ENCODE measurements around the gene CCDC78. TPM values are rescaled to one million over a fixed set of nuclear protein-coding genes. Genes with fewer than 3 reads are reported as not detected.

CCDC78 gene
- total and polyA plus RNA-seq, 2 donors (not counting 3 experiments of a cell fraction or from before 2014, with no cell fraction given), result 0.50 to 1.3 TPM

DNA sequence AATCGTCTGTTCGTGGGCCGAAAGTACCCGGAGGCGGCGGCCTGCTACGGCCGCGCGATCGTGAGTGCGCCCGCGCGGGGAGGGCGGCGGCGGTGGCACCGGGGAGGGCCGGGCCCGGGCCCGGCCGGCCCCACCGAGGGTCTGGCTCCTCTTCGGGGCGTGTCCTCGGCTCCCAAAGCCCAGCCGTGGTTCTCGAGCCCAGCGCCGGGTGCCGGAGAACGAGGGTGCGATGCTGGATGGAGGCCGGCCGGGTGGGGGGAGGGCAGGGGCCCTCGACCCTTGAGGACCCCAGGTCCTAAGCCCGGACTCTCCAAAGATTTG lies 45.7 kb downstream of the CCDC78 start:
- CTCF ChIA-PET, result interaction anchor here (0.7 to 1.8 kb wide), 5 partner anchors 12 to 101 kb away, joined by 3 to 5 read pairs (median 4); no protein-coding TSS in a partner anchor
- FAIRE-seq, result no peak
- intact Hi-C loops (cut with micrococcal nuclease), result no loop called here
- H2AFZ ChIP-seq (ENCODE audit: low read depth, low read length), result no peak overlapping the region
- H3K9me3 ChIP-seq (replicated peaks; ENCODE audit: control insufficient read depth, insufficient read depth, low read length), result no peaks in the 10 kb centered on the region
- DNase-seq (ENCODE audit: low read depth, low spot score), result no peak
- POLR2A ChIA-PET, result interaction anchor here (0.9 kb wide), 1 partner anchor 10 kb away, joined by 5 read pairs; the partner anchor contains the start of gene WDR24
- no peaks in the 10 kb centered on the region for H3K9me1 ChIP-seq (replicated peaks; ENCODE audit: control insufficient read depth, extremely low read depth, insufficient read depth, low read length)
- no peaks in the 10 kb centered on the region for H4K20me1 ChIP-seq (replicated peaks; ENCODE audit: control insufficient read depth, extremely low read depth, insufficient read depth, low read length)
- peak overlapping the region; percentile 31 for H3K27ac ChIP-seq (ENCODE audit: insufficient read depth, low read depth, low read length)
- BruUV-seq (replicated peaks), result no TSS peak
- TF ChIP-seq POLR2A (IDR thresholded peaks at IDR 0.05; ENCODE audit: low read depth, low read length) (peak; percentile 6), JUN (IDR thresholded peaks at IDR 0.05; ENCODE audit: borderline replicate concordance, insufficient read depth, insufficient read length, low read depth) (no peak)
- peak overlapping the region; percentile 68 to 83 (median 71) for H3K4me3 ChIP-seq (replicated peaks in 1 of 3; ENCODE audit: insufficient read depth in 1 of 3, low read depth in 1 of 3, low read length in 3 of 3)
- peaks cover 20% of the 10 kb centered on the region for H3K4me1 ChIP-seq (ENCODE audit: control insufficient read depth, extremely low read depth, insufficient read depth, low read length)
- H3K9ac ChIP-seq (replicated peaks; ENCODE audit: extremely low read depth, insufficient read depth, low read length), result peak overlapping the region; percentile 49
- peaks cover 7 to 14% of the 10 kb centered on the region in 2 experiments for H3K36me3 ChIP-seq (ENCODE audit: control insufficient read depth in 2 of 2, extremely low read depth in 1 of 2, insufficient read depth in 2 of 2, low read length in 2 of 2)
- no peaks in the 10 kb centered on the region for H3K27me3 ChIP-seq (ENCODE audit: control insufficient read depth in 2 of 2, insufficient read depth in 2 of 2, low read length in 2 of 2)
- peak overlapping the region; percentile 66 for H3K4me2 ChIP-seq (ENCODE audit: insufficient read depth, low read length)
- dilution Hi-C loops (cut with MboI; ENCODE audit: extremely low pct_ligation_motif_present, low sequenced_read_pairs), result no loop called here
- peaks cover 31% of the 10 kb centered on the region for H3K79me2 ChIP-seq (ENCODE audit: control insufficient read depth, insufficient read depth, low read length)

DNA sequence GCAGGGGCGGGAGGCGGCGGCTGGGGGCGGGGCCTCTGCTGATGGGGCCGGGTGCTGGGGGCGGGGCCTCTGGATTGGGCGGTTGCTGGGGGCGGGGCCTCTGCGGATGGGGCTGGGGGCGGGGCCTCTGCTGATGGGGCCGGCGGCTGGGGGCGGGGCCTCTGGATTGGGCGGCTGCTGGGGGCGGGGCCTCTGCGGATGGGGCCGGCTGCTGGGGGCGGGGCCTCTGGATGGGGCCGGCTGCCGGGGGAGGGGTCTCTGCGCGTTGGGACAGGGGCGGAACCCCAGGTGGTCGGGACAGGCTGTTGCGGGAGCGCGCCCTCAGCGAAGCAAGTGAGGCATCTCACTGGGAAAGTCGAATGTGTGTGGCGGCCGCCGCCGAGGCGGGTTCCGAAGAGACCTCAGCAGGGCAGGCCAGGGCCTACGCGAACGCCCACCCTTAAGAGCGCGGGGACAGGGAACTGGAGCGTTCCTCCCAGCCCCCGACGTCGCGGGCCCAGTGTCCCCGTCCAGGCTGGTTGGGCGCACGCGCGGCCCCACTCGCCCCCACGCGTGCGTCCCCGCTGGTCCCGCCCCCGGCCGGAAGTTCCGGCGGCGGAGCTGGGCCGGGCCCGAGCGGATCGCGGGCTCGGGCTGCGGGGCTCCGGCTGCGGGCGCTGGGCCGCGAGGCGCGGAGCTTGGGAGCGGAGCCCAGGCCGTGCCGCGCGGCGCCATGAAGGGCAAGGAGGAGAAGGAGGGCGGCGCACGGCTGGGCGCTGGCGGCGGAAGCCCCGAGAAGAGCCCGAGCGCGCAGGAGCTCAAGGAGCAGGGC lies 46.2 kb downstream of the CCDC78 start, which contains the start of gene STUB1:
Gene STUB1, plus strand, starts transcription at position 597 of the 811 bp plus-strand sequence. Its CDS starts 116 bp downstream, at position 713.
- BruUV-seq (replicated peaks), result no TSS peak
- H3K4me2 ChIP-seq (ENCODE audit: insufficient read depth, low read length), result peak within 1 kb of the TSS; percentile 66
- H2AFZ ChIP-seq (ENCODE audit: low read depth, low read length), result peak within 1 kb of the TSS; percentile 76
- no peaks in the 10 kb centered on the region for H4K20me1 ChIP-seq (replicated peaks; ENCODE audit: control insufficient read depth, extremely low read depth, insufficient read depth, low read length)
- intact Hi-C loops (cut with micrococcal nuclease), result loop anchor here (1.0 kb wide), 1 partner anchor 12 kb away; the partner anchor contains the start of gene RHOT2
- no peaks in the 10 kb centered on the region for H3K27me3 ChIP-seq (ENCODE audit: control insufficient read depth in 2 of 2, insufficient read depth in 2 of 2, low read length in 2 of 2)
- ChIA-PET POLR2A (no interaction called here), CTCF (interaction anchor here (0.7 to 1.8 kb wide), 4 partner anchors 12 to 101 kb away, joined by 3 to 5 read pairs (median 4); no protein-coding TSS in a partner anchor)
- peak within 1 kb of the TSS; percentile 68 to 83 (median 71) for H3K4me3 ChIP-seq (replicated peaks in 1 of 3; ENCODE audit: insufficient read depth in 1 of 3, low read depth in 1 of 3, low read length in 3 of 3)
- TF ChIP-seq POLR2AphosphoS5 (IDR thresholded peaks at IDR 0.05; ENCODE audit: insufficient read depth, low read depth, low read length) (peak; percentile 89), POLR2A (IDR thresholded peaks at IDR 0.05; ENCODE audit: low read depth, low read length) (peak; percentile 92), MYC (IDR thresholded peaks at IDR 0.05; ENCODE audit: low read depth, low read length) (no peak), EZH2 (IDR thresholded peaks at IDR 0.05; ENCODE audit: borderline replicate concordance, low read depth, low read length, severe bottlenecking) (no peak)
- TF ChIP-seq, protein P1, sequence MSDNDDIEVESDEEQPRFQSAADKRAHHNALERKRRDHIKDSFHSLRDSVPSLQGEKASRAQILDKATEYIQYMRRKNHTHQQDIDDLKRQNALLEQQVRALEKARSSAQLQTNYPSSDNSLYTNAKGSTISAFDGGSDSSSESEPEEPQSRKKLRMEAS (IDR thresholded peaks at IDR 0.05; ENCODE audit: insufficient read depth, insufficient read length), result no peak
- DNase-seq (ENCODE audit: low read depth, low spot score), result peak; percentile 90
- H3K9ac ChIP-seq (replicated peaks; ENCODE audit: extremely low read depth, insufficient read depth, low read length), result peak within 1 kb of the TSS; percentile 49
- H3K4me1 ChIP-seq (ENCODE audit: control insufficient read depth, extremely low read depth, insufficient read depth, low read length), result peaks cover 20% of the 10 kb centered on the region
- peaks cover 31% of the 10 kb centered on the region for H3K79me2 ChIP-seq (ENCODE audit: control insufficient read depth, insufficient read depth, low read length)
- peaks cover 7 to 12% of the 10 kb centered on the region in 2 experiments for H3K36me3 ChIP-seq (ENCODE audit: control insufficient read depth in 2 of 2, extremely low read depth in 1 of 2, insufficient read depth in 2 of 2, low read length in 2 of 2)
- no peaks in the 10 kb centered on the region for H3K9me3 ChIP-seq (replicated peaks; ENCODE audit: control insufficient read depth, insufficient read depth, low read length)
- peak; percentile 81 for FAIRE-seq
- H3K9me1 ChIP-seq (replicated peaks; ENCODE audit: control insufficient read depth, extremely low read depth, insufficient read depth, low read length), result no peaks in the 10 kb centered on the region
- dilution Hi-C loops (cut with MboI; ENCODE audit: extremely low pct_ligation_motif_present, low sequenced_read_pairs), result no loop called here
- H3K27ac ChIP-seq (ENCODE audit: insufficient read depth, low read depth, low read length), result peak within 1 kb of the TSS; percentile 31
